Epithelial cell of proximal tubule (primary cell): ENCODE measurements around the gene RIPK3. TPM values are rescaled to one million over a fixed set of nuclear protein-coding genes. Genes with fewer than 3 reads are reported as not detected.

Experiments
- DNase-seq: peaks from one replicate; pipeline ENCODE4 v3.0.0-alpha.2; 2011; ENCODE audit warnings: low read depth
- H3K4me3 ChIP-seq: 2 replicates; pipeline ENCODE4 v1.5.1; 2011; ENCODE audit warnings: low read depth, mild to moderate bottlenecking, low read length
- total RNA-seq: library from RNA; depleted of rRNA; stranded (reverse); fragments of >200 nt; gene quantifications from 2 replicates; pipeline ENCODE4 v1.2.3, GENCODE V29; 2015
- TF ChIP-seq, protein P1 (sequence below): conservative IDR thresholded peaks from 2 replicates; pipeline ENCODE4 v1.5.1; 2012; ENCODE audit warnings: low read depth, mild to moderate bottlenecking, low read length

RIPK3 gene
- total RNA-seq, 1 donor from 2014 or later, result 7.6 TPM

DNA sequence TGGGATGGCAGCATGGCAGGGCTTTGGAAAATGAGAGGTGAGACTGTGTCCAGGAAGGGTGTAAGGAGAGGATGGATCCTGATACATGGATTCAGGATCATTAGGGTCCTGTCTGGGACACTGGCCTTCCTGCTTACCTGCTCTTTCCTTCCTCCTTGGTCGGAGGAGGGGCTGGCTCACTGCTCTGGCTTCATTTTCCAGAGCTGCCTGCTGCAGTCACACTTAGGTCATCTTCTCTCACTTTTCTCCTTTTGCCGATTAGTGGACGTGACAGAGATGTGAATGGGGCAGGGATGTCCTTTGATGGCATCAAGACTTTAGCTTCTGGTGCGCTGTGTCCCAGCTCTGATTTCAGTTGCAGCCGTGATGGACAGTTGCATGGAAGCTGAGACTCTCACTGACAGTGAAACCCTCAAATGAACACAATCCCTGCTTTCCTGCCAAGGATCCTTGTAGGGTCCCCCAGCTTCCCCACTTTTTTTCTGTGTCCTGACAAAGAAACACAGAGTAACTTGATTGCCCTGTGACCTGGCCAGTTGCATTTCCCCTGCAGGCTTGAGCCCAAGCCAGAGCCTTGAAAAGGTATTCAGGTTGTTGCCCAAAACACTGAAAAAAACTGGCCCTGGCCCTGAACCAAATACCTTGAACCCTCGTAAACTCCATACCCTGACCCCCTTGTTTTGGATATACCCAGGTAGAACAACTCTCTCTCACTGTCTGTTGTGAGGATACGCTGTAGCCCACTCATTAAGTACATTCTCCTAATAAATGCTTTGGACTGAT lies 31.3 kb downstream of the RIPK3 start:
- no peak overlapping the region for H3K4me3 ChIP-seq
- TF ChIP-seq, protein P1, sequence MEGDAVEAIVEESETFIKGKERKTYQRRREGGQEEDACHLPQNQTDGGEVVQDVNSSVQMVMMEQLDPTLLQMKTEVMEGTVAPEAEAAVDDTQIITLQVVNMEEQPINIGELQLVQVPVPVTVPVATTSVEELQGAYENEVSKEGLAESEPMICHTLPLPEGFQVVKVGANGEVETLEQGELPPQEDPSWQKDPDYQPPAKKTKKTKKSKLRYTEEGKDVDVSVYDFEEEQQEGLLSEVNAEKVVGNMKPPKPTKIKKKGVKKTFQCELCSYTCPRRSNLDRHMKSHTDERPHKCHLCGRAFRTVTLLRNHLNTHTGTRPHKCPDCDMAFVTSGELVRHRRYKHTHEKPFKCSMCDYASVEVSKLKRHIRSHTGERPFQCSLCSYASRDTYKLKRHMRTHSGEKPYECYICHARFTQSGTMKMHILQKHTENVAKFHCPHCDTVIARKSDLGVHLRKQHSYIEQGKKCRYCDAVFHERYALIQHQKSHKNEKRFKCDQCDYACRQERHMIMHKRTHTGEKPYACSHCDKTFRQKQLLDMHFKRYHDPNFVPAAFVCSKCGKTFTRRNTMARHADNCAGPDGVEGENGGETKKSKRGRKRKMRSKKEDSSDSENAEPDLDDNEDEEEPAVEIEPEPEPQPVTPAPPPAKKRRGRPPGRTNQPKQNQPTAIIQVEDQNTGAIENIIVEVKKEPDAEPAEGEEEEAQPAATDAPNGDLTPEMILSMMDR, result no peak
- DNase-seq, result no peak

DNA sequence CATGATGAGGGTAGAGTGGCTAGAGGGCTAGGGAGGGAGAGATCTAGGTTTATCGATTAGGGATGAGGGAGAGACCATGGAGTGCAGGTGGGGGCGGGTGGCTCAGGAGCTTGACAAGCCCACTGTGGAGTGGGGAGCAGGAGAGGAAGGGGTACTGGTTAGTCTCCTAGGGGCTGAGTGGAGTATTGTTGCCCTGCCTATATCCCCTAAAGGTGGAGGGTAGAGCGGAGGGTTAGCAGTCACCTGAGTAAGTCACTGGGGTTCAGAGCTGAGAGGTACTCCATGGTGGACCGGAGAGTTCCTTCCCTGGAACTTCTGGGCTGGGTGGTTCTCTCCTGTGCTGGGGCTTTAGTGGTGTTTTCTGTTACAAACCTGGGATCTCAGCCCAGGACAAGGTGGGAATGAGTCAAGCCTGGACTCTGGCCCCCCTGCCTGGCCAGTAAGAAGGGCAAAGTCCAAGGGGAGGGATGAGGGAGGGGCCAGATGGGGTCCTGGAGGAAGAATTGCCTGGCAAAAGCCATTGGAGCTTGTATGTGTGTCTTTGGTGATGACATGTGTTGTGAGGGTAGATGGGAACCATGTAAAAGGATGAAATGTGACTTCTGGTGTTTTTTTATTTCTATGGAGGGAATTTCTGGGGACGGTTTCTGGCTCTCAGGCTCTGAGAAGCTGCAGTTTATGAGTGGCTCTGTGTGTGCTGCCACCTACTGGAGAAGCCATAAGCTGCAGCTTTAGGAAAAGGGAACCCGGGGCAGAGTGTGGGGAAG lies 32.0 kb downstream of the RIPK3 start, which contains the start of gene CIDEB:
CIDEB (minus strand) TSS at position 403 of the 767 bp plus-strand sequence; CDS start at position 284, 119 bp downstream.
- DNase-seq, result no peak
- H3K4me3 ChIP-seq, result peak within 1 kb of the TSS; percentile 30
- TF ChIP-seq, protein P1, result peak; percentile 98

DNA sequence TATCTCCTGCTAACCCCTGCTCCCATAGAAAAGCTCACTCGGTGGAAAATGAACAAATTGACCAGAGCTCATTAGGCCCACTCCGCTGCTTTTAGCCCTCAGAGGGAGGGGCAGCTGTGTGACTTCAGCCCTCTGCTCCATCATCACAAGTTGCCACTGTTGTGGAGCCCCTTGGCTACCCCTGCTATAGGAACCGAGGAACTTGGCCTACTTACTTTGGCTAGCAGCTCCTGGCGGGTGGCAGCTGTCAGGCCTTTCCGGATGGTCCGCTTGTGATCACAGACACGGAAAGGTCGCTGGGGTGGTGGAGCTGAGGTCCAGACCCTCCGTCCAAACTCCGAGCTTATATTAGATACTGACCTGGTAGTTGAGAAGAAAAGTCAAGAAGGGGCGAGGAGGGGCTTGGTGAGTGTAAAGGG lies 32.6 kb downstream of the RIPK3 start:
- TF ChIP-seq, protein P1, result no peak
- no peak for DNase-seq
- peak overlapping the region; percentile 30 for H3K4me3 ChIP-seq

DNA sequence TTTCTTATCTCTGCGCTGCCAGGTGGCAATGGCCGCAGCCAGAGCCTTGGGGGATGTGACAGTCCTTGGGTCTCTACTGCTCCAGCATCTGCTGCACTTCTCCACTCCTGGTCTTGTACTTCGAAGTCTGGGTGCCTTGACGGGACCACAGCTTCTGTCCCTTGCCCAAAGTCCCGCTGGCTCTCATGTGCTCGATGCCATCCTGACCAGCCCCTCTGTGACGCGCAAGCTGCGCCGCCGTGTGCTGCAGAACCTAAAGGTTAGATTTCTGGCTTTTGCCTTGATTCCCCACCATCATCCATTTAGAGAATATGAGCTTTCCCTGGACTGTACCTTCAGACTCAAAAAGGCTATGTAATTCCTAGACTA lies 35.8 kb downstream of the RIPK3 start:
- TF ChIP-seq, protein P1, result no peak
- no peak overlapping the region for H3K4me3 ChIP-seq
- no peak for DNase-seq

DNA sequence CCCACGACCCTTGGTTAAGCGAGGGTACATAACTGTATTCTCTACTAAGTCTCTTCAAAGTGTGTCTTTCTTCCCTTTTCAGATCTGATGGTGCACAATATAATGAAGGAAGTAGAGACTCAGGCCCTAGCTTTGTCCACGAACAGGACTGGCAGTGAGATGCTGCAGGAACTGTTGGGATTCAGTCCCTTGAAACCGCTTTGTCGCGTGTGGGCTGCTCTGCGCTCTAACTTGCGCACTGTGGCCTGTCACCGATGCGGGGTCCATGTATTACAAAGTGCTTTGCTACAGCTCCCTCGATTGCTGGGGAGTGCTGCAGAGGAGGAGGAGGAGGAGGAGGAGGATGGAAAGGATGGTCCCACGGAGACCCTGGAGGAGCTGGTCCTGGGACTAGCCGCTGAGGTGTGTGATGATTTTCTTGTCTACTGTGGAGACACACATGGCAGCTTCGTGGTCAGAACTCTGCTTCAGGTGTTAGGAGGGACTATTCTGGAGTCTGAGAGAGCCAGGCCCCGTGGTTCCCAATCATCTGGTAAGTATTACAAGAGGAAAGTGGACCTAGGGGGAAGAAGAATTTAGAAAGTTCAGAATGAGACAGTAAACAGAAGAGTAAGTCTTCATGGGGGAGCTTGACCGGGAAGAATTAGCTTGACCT lies 39.3 kb downstream of the RIPK3 start:
- DNase-seq, result no peak
- TF ChIP-seq, protein P1, result no peak
- peak overlapping the region; percentile 91 for H3K4me3 ChIP-seq

DNA sequence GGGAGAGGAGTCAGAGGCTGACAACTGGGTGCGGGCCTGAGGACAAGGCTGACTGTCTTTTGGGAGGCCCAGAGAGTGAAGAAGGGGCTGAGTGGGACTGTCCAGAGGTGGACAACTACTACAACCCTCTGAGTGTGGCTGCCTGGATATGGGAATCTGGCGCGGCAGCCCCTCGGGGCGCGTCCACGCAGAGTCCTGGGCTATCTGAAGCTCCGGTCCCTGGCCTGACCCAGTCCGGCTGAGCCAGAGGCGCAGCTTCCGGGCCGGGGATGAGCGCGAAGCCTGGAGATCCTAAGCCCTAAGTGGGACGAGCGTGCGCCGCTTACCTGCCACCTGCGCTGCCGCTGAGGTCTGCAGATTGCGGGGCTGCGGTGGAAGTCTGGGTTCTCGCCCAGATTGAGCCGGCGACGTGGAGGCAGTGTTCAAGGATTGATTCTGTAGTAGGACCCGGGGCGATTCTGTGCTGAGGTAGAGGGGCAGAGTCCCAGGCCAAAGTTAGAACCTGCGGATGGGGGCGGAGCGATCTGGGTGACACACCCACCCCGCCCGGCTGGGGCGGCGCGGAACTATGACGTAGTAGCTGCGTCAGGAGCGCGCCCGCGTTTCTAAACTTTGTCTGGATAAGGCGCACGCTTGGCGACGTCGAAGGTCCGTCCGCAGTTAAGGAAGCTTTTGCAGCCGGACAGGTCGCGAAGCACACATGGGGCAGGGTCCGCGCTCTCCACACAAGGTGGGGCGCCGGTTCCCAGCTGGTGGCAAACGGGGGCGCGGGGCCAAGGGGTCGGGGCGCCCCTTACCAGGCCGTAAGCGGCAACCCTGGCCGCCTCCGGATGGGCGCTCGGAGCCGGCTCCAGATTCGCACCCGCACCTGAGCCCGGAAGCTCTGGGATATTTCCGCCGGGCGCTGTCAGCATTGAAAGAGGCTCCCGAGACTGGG lies 40.3 kb downstream of the RIPK3 start, which contains the start of the genes DHRS1 and NOP9:
DHRS1 (minus strand) TSS at position 526 of the 937 bp plus-strand sequence. CDS start 674 bp downstream, outside the sequence.
NOP9 (plus strand) TSS at position 596 of the 937 bp plus-strand sequence; CDS start at position 701, 105 bp downstream.
- TF ChIP-seq, protein P1, result no peak
- H3K4me3 ChIP-seq, result peak within 1 kb of the TSS; percentile 91
- no peak for DNase-seq
